HCT116 (cell line): ENCODE results near the gene NOL11. TPM values are rescaled to one million over a fixed set of nuclear protein-coding genes. Genes with fewer than 3 reads are reported as not detected.

ENCODE experiments used
- ATAC-seq: fragments of 200-7000 bp; cut with Tn5 transposase; 2 replicates; pipeline ENCODE4 v1.9.1; 2020; ENCODE audit warnings: mild to moderate bottlenecking, moderate library complexity
- BruUV-seq: library from RNA; stranded (reverse); fragments of 400-500 nt; replicated peaks from 2 replicates; lab custom pipeline; 2021; lab: Mats Ljungman, UMichigan
- CTCF ChIA-PET: fragments of 300-600 bp; sonication (Branson Sonifier 250); formaldehyde crosslinking; loops from one replicate; lab custom pipeline; 2021; ENCODE audit warnings: antibody characterized with exemption; lab: Charles Lee
- POLR2A ChIA-PET: fragments of 300-600, 350-600 bp; sonication (Branson Sonifier 250); formaldehyde crosslinking; loops from one replicate; lab custom pipeline; 2021; ENCODE audit warnings: antibody characterized with exemption; lab: Charles Lee
- RAD21 ChIA-PET, 2 experiments: fragments of 300-600 bp; sonication (Branson Sonifier 250); formaldehyde crosslinking; loops; one replicate each; lab custom pipeline; 2023; ENCODE audit warnings: low total read pairs in 2 of 2; ENCODE audit not compliant: uncharacterized antibody in 2 of 2, unreplicated experiment in 2 of 2, low non-redundant PET in 1 of 2; lab: Charles Lee
- DNase-seq: peaks from one replicate; pipeline ENCODE4 v3.0.0-alpha.2; 2010; ENCODE audit warnings: low read depth, low spot score
- H2AFZ ChIP-seq: fragments of 200-600 bp; shearing (Covaris generic), sonication (generic); 2 replicates; pipeline ENCODE4 v1.6.1; 2017; ENCODE audit warnings: low read depth, mixed run types, mixed read lengths, antibody characterized with exemption, low read length; ENCODE audit not compliant: poor library complexity, severe bottlenecking
- H3K27ac ChIP-seq: 2 replicates; pipeline ENCODE4 v1.5.1; 2012; ENCODE audit warnings: low read depth, low read length
- H3K27me3 ChIP-seq: fragments of 200-600 bp; sonication (generic); 2 replicates; pipeline ENCODE4 v1.6.1; 2016; ENCODE audit warnings: mixed run types, low read length, mixed read lengths; ENCODE audit not compliant: insufficient read depth
- H3K36me3 ChIP-seq, 2 experiments: fragments of 200-500 bp in 1 of 2; fragments of 200-600 bp in 1 of 2; sonication (Bioruptor generic) in 1 of 2; sonication (generic) in 1 of 2; 2 replicates each; pipeline versions ENCODE4 v1.5.1 to v1.6.1; 2014 to 2016; ENCODE audit warnings: low read length in 2 of 2, inconsistent platforms in 1 of 2, mixed read lengths in 1 of 2, mixed run types in 1 of 2; ENCODE audit not compliant: insufficient read depth in 2 of 2, control insufficient read depth in 1 of 2
- H3K4me1 ChIP-seq, 2 experiments: fragments of 200-600 bp in 1 of 2; sonication (generic) in 1 of 2; 2 replicates each; pipeline versions ENCODE4 v1.5.1 to v1.6.1; 2012 to 2017; ENCODE audit warnings: low read length in 2 of 2, inconsistent platforms in 1 of 2, mild to moderate bottlenecking in 1 of 2, mixed read lengths in 1 of 2, mixed run types in 1 of 2, moderate library complexity in 1 of 2; ENCODE audit not compliant: insufficient read depth in 2 of 2, control insufficient read depth in 1 of 2
- H3K4me2 ChIP-seq: fragments of 200-600 bp; sonication (generic); 2 replicates; pipeline ENCODE4 v1.6.1; 2017; ENCODE audit warnings: mixed run types, low read length, mixed read lengths
- H3K4me3 ChIP-seq, 2 experiments: fragments of 200-600 bp in 1 of 2; sonication (generic) in 1 of 2; replicated peaks in 1 of 2; 2 replicates each; pipeline ENCODE4 v1.5.1; 2011 to 2016; ENCODE audit warnings: low read length in 2 of 2, control low read depth in 1 of 2, low read depth in 1 of 2, mild to moderate bottlenecking in 1 of 2, mixed read lengths in 1 of 2, mixed run types in 1 of 2
- H3K79me2 ChIP-seq: fragments of 200-600 bp; sonication (generic); 2 replicates; pipeline ENCODE4 v1.6.1; 2017; ENCODE audit warnings: mild to moderate bottlenecking, mixed run types, low read length, moderate library complexity, mixed read lengths; ENCODE audit not compliant: insufficient read depth
- H3K9ac ChIP-seq: fragments of 200-600 bp; sonication (generic); 2 replicates; pipeline ENCODE4 v1.6.1; 2016; ENCODE audit warnings: low read length, mixed read lengths
- H3K9me2 ChIP-seq: fragments of 200-600 bp; sonication (generic), shearing (Covaris generic); 2 replicates; pipeline ENCODE4 v1.6.1; 2017; ENCODE audit warnings: mixed run types, mild to moderate bottlenecking, moderate library complexity; ENCODE audit not compliant: insufficient read depth
- H3K9me3 ChIP-seq, 2 experiments: fragments of 200-500 bp in 1 of 2; fragments of 200-600 bp in 1 of 2; sonication (Bioruptor generic) in 1 of 2; sonication (generic) in 1 of 2; 2 replicates each; pipeline ENCODE4 v1.6.1; 2014 to 2017; ENCODE audit warnings: low read length in 2 of 2, mixed read lengths in 2 of 2, inconsistent platforms in 1 of 2, low read depth in 1 of 2, mild to moderate bottlenecking in 1 of 2, mixed run types in 1 of 2, moderate library complexity in 1 of 2; ENCODE audit not compliant: control insufficient read depth in 1 of 2, insufficient read depth in 1 of 2
- H4K20me1 ChIP-seq: fragments of 200-600 bp; sonication (generic), shearing (Covaris generic); 2 replicates; pipeline ENCODE4 v1.6.1; 2017; ENCODE audit warnings: mixed run types, mild to moderate bottlenecking, moderate library complexity; ENCODE audit not compliant: insufficient read depth
- CEBPB ChIP-seq: IDR thresholded peaks from 2 replicates; pipeline ENCODE4 v1.6.1; 2012; ENCODE audit warnings: low read depth
- EGR1 ChIP-seq: IDR thresholded peaks from 2 replicates; pipeline ENCODE4 v1.6.1; 2012; ENCODE audit warnings: low read depth
- EZH2 ChIP-seq: fragments of 200-600 bp; sonication (generic); IDR thresholded peaks from 2 replicates; pipeline ENCODE4 v1.6.1; 2017; ENCODE audit warnings: antibody characterized with exemption, mixed run types
- EZH2phosphoT487 ChIP-seq: fragments of 200-600 bp; IDR thresholded peaks from 2 replicates; pipeline ENCODE4 v1.6.1; 2018; ENCODE audit warnings: antibody characterized with exemption, borderline replicate concordance
- FOSL1 ChIP-seq: IDR thresholded peaks from 2 replicates; pipeline ENCODE4 v1.6.1; 2012; ENCODE audit warnings: low read depth
- JUND ChIP-seq: IDR thresholded peaks from 2 replicates; pipeline ENCODE4 v1.6.1; 2012
- POLR2A ChIP-seq: IDR thresholded peaks from 2 replicates; pipeline ENCODE4 v1.7.0; 2011; ENCODE audit warnings: borderline replicate concordance; ENCODE audit not compliant: insufficient read depth, insufficient read length; ENCODE audit errors: extremely low read depth
- RAD21 ChIP-seq: IDR thresholded peaks from 2 replicates; pipeline ENCODE4 v1.6.1; 2012; ENCODE audit warnings: low read depth, mild to moderate bottlenecking
- SP1 ChIP-seq: IDR thresholded peaks from 2 replicates; pipeline ENCODE4 v1.6.1; 2012; ENCODE audit warnings: low read depth
- SRF ChIP-seq: IDR thresholded peaks from 2 replicates; pipeline ENCODE4 v1.6.1; 2012; ENCODE audit warnings: low read depth
- TCF7L2 ChIP-seq: IDR thresholded peaks from 2 replicates; pipeline ENCODE4 v1.7.0; 2011; ENCODE audit warnings: borderline replicate concordance, inconsistent platforms; ENCODE audit not compliant: insufficient read depth, insufficient read length; ENCODE audit errors: extremely low read depth
- YY1 ChIP-seq: IDR thresholded peaks from 2 replicates; pipeline ENCODE4 v1.6.1; 2011; ENCODE audit warnings: low read length, low read depth, moderate library complexity, mild to moderate bottlenecking; ENCODE audit not compliant: insufficient replicate concordance; ENCODE audit errors: extremely low read depth
- ZFX ChIP-seq: fragments of 450-650 bp; IDR thresholded peaks from 2 replicates; pipeline ENCODE4 v1.6.1; 2017
- ZNF274 ChIP-seq: fragments of 200-500 bp; sonication (Bioruptor generic); IDR thresholded peaks from 2 replicates; pipeline ENCODE4 v1.6.1; 2014; ENCODE audit warnings: mild to moderate bottlenecking, low read depth, low read length, inconsistent platforms
- intact Hi-C: fragments of 100-400 bp; cut with micrococcal nuclease; formaldehyde crosslinking; loops from 2 replicates; pipeline ENCODE4 v1.10.0; 2022
- total RNA-seq: library from RNA; stranded (reverse); gene quantifications from one replicate; pipeline ENCODE4 v1.2.1, GENCODE V29; 2021; ENCODE audit not compliant: unreplicated experiment
- TF ChIP-seq, protein P1 (sequence below): IDR thresholded peaks from 2 replicates; pipeline ENCODE4 v1.6.1; 2012
- TF ChIP-seq, protein P2 (sequence below): IDR thresholded peaks from 2 replicates; pipeline ENCODE4 v1.6.1; 2011; ENCODE audit warnings: mild to moderate bottlenecking, low read length, moderate library complexity; ENCODE audit not compliant: insufficient replicate concordance; ENCODE audit errors: extremely low read depth
- TF ChIP-seq, protein P3 (sequence below): IDR thresholded peaks from 2 replicates; pipeline ENCODE4 v1.6.1; 2012; ENCODE audit warnings: low read depth
- TF ChIP-seq, protein P4 (sequence below), 3 experiments: fragments of 200-600 bp in 1 of 3; sonication (generic) in 1 of 3; IDR thresholded peaks in 2 of 3; conservative IDR thresholded peaks in 1 of 3; 2 replicates each; pipeline ENCODE4 v1.5.1; 2012 to 2017; ENCODE audit warnings: low read depth in 2 of 3, low read length in 2 of 3, antibody characterized with exemption in 1 of 3, borderline replicate concordance in 1 of 3, control low read depth in 1 of 3, mild to moderate bottlenecking in 1 of 3, mixed read lengths in 1 of 3, mixed run types in 1 of 3, moderate library complexity in 1 of 3; ENCODE audit not compliant: insufficient read depth in 1 of 3
- TF ChIP-seq, protein P5 (sequence below): IDR thresholded peaks from 2 replicates; pipeline ENCODE4 v1.6.1; 2012

The NOL11 gene
- total RNA-seq, 1 experiment from 2014 or later, result 118 TPM

GRCh38 chr17:67679721-67680120, 38.0 kb upstream of the NOL11 start:
- no peak overlapping the region for H3K4me3 ChIP-seq
- H3K9me3 ChIP-seq, result no peaks in the 10 kb centered on the region
- H4K20me1 ChIP-seq, result no peaks in the 10 kb centered on the region
- no peaks in the 10 kb centered on the region for H3K36me3 ChIP-seq
- DNase-seq (no peak), ATAC-seq (no peak)
- no peaks in the 10 kb centered on the region for H3K27me3 ChIP-seq
- intact Hi-C loops, result no loop called here
- H2AFZ ChIP-seq, result no peak overlapping the region
- no peak overlapping the region for H3K27ac ChIP-seq
- H3K4me1 ChIP-seq, result peaks cover 6 to 9% of the 10 kb centered on the region in 2 experiments; a peak in 3 of 4 replicates
- ChIA-PET POLR2A (no interaction called here), RAD21 (no interaction called here), CTCF (no interaction called here)
- H3K4me2 ChIP-seq, result no peak overlapping the region
- H3K9ac ChIP-seq, result no peak overlapping the region
- no peak for TF ChIP-seq EZH2
- no peak for TF ChIP-seq POLR2A
- TF ChIP-seq JUND, result no peak
- TF ChIP-seq EZH2phosphoT487, result no peak
- TF ChIP-seq CEBPB, result no peak
- TF ChIP-seq, protein P1, sequence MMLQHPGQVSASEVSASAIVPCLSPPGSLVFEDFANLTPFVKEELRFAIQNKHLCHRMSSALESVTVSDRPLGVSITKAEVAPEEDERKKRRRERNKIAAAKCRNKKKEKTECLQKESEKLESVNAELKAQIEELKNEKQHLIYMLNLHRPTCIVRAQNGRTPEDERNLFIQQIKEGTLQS, result no peak
- no peak for TF ChIP-seq FOSL1
- no peak for TF ChIP-seq YY1
- TF ChIP-seq, protein P2, sequence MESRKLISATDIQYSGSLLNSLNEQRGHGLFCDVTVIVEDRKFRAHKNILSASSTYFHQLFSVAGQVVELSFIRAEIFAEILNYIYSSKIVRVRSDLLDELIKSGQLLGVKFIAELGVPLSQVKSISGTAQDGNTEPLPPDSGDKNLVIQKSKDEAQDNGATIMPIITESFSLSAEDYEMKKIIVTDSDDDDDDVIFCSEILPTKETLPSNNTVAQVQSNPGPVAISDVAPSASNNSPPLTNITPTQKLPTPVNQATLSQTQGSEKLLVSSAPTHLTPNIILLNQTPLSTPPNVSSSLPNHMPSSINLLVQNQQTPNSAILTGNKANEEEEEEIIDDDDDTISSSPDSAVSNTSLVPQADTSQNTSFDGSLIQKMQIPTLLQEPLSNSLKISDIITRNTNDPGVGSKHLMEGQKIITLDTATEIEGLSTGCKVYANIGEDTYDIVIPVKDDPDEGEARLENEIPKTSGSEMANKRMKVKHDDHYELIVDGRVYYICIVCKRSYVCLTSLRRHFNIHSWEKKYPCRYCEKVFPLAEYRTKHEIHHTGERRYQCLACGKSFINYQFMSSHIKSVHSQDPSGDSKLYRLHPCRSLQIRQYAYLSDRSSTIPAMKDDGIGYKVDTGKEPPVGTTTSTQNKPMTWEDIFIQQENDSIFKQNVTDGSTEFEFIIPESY, result no peak
- no peak for TF ChIP-seq EGR1
- TF ChIP-seq, protein P3, sequence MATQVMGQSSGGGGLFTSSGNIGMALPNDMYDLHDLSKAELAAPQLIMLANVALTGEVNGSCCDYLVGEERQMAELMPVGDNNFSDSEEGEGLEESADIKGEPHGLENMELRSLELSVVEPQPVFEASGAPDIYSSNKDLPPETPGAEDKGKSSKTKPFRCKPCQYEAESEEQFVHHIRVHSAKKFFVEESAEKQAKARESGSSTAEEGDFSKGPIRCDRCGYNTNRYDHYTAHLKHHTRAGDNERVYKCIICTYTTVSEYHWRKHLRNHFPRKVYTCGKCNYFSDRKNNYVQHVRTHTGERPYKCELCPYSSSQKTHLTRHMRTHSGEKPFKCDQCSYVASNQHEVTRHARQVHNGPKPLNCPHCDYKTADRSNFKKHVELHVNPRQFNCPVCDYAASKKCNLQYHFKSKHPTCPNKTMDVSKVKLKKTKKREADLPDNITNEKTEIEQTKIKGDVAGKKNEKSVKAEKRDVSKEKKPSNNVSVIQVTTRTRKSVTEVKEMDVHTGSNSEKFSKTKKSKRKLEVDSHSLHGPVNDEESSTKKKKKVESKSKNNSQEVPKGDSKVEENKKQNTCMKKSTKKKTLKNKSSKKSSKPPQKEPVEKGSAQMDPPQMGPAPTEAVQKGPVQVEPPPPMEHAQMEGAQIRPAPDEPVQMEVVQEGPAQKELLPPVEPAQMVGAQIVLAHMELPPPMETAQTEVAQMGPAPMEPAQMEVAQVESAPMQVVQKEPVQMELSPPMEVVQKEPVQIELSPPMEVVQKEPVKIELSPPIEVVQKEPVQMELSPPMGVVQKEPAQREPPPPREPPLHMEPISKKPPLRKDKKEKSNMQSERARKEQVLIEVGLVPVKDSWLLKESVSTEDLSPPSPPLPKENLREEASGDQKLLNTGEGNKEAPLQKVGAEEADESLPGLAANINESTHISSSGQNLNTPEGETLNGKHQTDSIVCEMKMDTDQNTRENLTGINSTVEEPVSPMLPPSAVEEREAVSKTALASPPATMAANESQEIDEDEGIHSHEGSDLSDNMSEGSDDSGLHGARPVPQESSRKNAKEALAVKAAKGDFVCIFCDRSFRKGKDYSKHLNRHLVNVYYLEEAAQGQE, result no peak
- TF ChIP-seq, protein P4, sequence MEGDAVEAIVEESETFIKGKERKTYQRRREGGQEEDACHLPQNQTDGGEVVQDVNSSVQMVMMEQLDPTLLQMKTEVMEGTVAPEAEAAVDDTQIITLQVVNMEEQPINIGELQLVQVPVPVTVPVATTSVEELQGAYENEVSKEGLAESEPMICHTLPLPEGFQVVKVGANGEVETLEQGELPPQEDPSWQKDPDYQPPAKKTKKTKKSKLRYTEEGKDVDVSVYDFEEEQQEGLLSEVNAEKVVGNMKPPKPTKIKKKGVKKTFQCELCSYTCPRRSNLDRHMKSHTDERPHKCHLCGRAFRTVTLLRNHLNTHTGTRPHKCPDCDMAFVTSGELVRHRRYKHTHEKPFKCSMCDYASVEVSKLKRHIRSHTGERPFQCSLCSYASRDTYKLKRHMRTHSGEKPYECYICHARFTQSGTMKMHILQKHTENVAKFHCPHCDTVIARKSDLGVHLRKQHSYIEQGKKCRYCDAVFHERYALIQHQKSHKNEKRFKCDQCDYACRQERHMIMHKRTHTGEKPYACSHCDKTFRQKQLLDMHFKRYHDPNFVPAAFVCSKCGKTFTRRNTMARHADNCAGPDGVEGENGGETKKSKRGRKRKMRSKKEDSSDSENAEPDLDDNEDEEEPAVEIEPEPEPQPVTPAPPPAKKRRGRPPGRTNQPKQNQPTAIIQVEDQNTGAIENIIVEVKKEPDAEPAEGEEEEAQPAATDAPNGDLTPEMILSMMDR (IDR thresholded peaks at IDR 0.05 in 2 of 3, conservative IDR thresholded peaks at IDR 0.05 in 1 of 3; ENCODE audit: borderline replicate concordance in 1 of 3, insufficient read depth in 1 of 3, low read depth in 2 of 3, low read length in 2 of 3), result no peak
- TF ChIP-seq RAD21, result no peak
- TF ChIP-seq SRF, result no peak
- TF ChIP-seq SP1, result no peak
- TF ChIP-seq ZFX, result no peak
- TF ChIP-seq ZNF274, result no peak
- no peak for TF ChIP-seq TCF7L2
- TF ChIP-seq, protein P5, sequence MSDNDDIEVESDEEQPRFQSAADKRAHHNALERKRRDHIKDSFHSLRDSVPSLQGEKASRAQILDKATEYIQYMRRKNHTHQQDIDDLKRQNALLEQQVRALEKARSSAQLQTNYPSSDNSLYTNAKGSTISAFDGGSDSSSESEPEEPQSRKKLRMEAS, result no peak
- H3K9me2 ChIP-seq, result no peaks in the 10 kb centered on the region
- no peaks in the 10 kb centered on the region for H3K79me2 ChIP-seq
- no TSS peak for BruUV-seq
